Rectal smooth muscle tissue (tissue), 1 donor: Measurements from ENCODE around the gene EHMT1.

Source experiments
- H3K27ac ChIP-seq: one replicate; pipeline ENCODE4 v1.7.0; 2013; ENCODE audit warnings: low read depth, low read length, inconsistent platforms
- H3K27me3 ChIP-seq: one replicate; pipeline ENCODE4 v1.7.0; 2013; ENCODE audit warnings: low read length; ENCODE audit not compliant: control insufficient read depth, insufficient read depth
- H3K36me3 ChIP-seq: one replicate; pipeline ENCODE4 v1.7.0; 2013; ENCODE audit warnings: low read length; ENCODE audit not compliant: control insufficient read depth, insufficient read depth
- H3K4me1 ChIP-seq: one replicate; pipeline ENCODE4 v1.7.0; 2013; ENCODE audit warnings: low read length; ENCODE audit not compliant: control insufficient read depth, insufficient read depth
- H3K4me3 ChIP-seq: one replicate; pipeline ENCODE4 v1.7.0; 2013; ENCODE audit warnings: low read length
- H3K9ac ChIP-seq: one replicate; pipeline ENCODE4 v1.7.0; 2013; ENCODE audit warnings: low read length

Gene EHMT1

DNA sequence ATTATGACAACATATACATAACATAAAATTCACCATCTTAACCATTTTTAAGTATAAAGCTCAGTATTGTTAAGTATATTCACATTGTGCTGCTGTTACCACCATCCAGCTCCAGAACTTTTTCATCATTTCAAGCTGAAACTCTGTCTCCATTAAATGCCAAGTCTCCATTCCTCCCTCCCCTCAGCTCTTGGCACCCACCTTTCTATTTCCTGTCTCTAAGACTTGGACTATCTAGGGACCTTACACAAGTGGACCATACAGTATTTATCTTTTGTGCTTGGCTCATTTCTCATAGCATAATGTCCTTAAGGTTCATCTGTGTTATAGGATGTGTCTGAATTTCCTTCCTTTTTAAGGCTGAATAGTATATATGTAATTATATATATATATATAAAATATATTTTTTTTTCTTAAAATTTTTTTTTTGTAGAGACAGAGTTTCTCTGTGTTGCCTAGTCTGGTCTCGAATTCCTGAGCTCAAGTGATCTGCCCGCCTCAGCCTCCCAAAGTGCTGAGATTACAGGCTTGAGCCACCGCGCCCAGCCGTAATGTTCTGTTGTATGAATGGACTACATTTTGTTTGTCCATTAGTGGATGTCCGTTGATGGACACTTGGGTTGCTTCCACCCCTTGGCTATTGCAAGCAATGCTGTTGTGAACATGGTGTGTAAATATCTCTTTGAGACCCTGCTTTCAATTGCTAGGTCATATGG, 72.3 kb downstream of the EHMT1 start:
- H3K4me3 ChIP-seq, result no peak overlapping the region
- no peaks in the 10 kb centered on the region for H3K4me1 ChIP-seq
- H3K36me3 ChIP-seq, result no peaks in the 10 kb centered on the region
- H3K27ac ChIP-seq, result no peak overlapping the region
- H3K27me3 ChIP-seq, result no peaks in the 10 kb centered on the region
- no peak overlapping the region for H3K9ac ChIP-seq

- no peaks in the 10 kb centered on the region for H3K36me3 ChIP-seq
- H3K4me1 ChIP-seq, result no peaks in the 10 kb centered on the region
- H3K9ac ChIP-seq, result no peak overlapping the region
- no peak overlapping the region for H3K27ac ChIP-seq
- no peaks in the 10 kb centered on the region for H3K27me3 ChIP-seq
- no peak overlapping the region for H3K4me3 ChIP-seq
These were observed 73.0 kb downstream of the EHMT1 start for GRCh38 chr9:137691646-137692351.

GRCh38 chr9:137694236-137694959, 75.6 kb downstream of the EHMT1 start:
- no peak overlapping the region for H3K9ac ChIP-seq
- no peaks in the 10 kb centered on the region for H3K27me3 ChIP-seq
- no peak overlapping the region for H3K27ac ChIP-seq
- no peak overlapping the region for H3K4me3 ChIP-seq
- no peaks in the 10 kb centered on the region for H3K4me1 ChIP-seq
- H3K36me3 ChIP-seq, result no peaks in the 10 kb centered on the region

GRCh38 chr9:137694962-137695875, 76.4 kb downstream of the EHMT1 start:
- no peaks in the 10 kb centered on the region for H3K27me3 ChIP-seq
- no peak overlapping the region for H3K27ac ChIP-seq
- H3K4me3 ChIP-seq, result no peak overlapping the region
- H3K36me3 ChIP-seq, result no peaks in the 10 kb centered on the region
- no peak overlapping the region for H3K9ac ChIP-seq
- no peaks in the 10 kb centered on the region for H3K4me1 ChIP-seq

- H3K27me3 ChIP-seq, result no peaks in the 10 kb centered on the region
- H3K4me3 ChIP-seq, result no peak overlapping the region
- H3K4me1 ChIP-seq, result no peaks in the 10 kb centered on the region
- no peak overlapping the region for H3K9ac ChIP-seq
- H3K36me3 ChIP-seq, result no peaks in the 10 kb centered on the region
- no peak overlapping the region for H3K27ac ChIP-seq
These were observed 77.5 kb downstream of the EHMT1 start for GRCh38 chr9:137696136-137696925.

GRCh38 chr9:137697193-137697592, 78.4 kb downstream of the EHMT1 start:
- Histone ChIP-seq H3K4me1 (no peaks in the 10 kb centered on the region), H3K27me3 (no peaks in the 10 kb centered on the region), H3K4me3 (no peak overlapping the region), H3K27ac (no peak overlapping the region), H3K36me3 (no peaks in the 10 kb centered on the region), H3K9ac (no peak overlapping the region)

DNA sequence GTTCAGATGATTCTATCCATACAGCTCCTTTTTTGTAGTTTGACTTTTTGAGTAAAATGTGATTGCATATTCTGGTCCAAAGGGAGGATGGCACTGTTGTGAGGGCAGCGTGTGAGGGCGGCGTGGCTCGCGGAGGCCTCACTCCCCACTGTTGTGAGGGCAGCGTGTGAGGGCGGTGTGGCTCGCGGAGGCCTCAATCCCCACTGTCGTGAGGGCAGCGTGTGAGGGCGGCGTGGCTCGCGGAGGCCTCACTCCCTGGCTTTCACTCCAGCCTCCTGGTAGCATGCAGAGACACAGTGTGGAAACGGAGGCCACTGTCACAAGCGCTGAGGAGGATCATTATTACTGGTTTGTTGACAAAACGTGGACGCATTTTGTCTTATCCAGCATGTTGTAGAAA, 79.0 kb downstream of the EHMT1 start:
- H3K27me3 ChIP-seq, result no peaks in the 10 kb centered on the region
- H3K4me3 ChIP-seq, result no peak overlapping the region
- H3K27ac ChIP-seq, result no peak overlapping the region
- H3K9ac ChIP-seq, result no peak overlapping the region
- no peaks in the 10 kb centered on the region for H3K36me3 ChIP-seq
- H3K4me1 ChIP-seq, result no peaks in the 10 kb centered on the region

GRCh38 chr9:137700911-137701310, 82.1 kb downstream of the EHMT1 start:
- H3K9ac ChIP-seq, result no peak overlapping the region
- no peak overlapping the region for H3K4me3 ChIP-seq
- no peaks in the 10 kb centered on the region for H3K27me3 ChIP-seq
- no peaks in the 10 kb centered on the region for H3K4me1 ChIP-seq
- H3K27ac ChIP-seq, result no peak overlapping the region
- no peaks in the 10 kb centered on the region for H3K36me3 ChIP-seq

GRCh38 chr9:137702615-137703379, 84.0 kb downstream of the EHMT1 start:
- Histone ChIP-seq H3K9ac (no peak overlapping the region), H3K4me1 (no peaks in the 10 kb centered on the region), H3K27me3 (no peaks in the 10 kb centered on the region), H3K4me3 (no peak overlapping the region), H3K27ac (no peak overlapping the region), H3K36me3 (no peaks in the 10 kb centered on the region)

DNA sequence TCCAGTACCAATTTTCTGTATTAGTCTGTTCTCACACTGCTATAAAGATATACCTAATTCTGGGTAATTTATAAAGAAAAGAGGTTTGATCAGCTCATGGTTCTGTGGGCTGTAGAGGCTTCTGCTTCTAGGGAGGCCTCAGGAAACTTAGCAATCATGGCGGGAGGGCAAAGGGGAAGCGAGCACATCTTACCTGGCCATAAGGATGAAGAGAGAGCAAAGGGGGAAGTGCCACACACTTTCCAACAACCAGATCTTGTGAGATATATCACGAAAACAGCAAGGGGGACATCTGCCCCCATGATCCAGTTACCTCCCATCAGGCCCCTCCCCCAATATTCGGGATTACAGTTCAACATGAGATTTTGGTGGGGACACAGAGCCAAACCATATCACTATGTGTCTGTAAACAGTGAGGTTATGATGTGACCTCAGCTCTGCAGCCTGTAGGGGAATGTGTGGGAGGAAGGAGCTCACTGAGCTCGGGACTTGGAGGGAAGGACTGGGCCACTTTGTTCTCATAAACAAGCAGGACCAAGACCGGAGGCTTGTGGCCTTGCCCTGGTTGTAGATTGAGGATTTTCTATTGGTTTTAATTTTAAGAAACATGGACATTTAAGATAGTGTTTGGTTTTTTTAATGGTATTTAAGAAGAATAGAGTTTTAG, 85.2 kb downstream of the EHMT1 start:
- H3K4me1 ChIP-seq, result no peaks in the 10 kb centered on the region
- no peaks in the 10 kb centered on the region for H3K27me3 ChIP-seq
- no peaks in the 10 kb centered on the region for H3K36me3 ChIP-seq
- no peak overlapping the region for H3K9ac ChIP-seq
- no peak overlapping the region for H3K4me3 ChIP-seq
- H3K27ac ChIP-seq, result no peak overlapping the region
